ENCODE measurements around the gene BEST4.
A peak's percentile ranks its signal among the peaks of the same experiment; 100 is the strongest.

BEST4 gene

DNA sequence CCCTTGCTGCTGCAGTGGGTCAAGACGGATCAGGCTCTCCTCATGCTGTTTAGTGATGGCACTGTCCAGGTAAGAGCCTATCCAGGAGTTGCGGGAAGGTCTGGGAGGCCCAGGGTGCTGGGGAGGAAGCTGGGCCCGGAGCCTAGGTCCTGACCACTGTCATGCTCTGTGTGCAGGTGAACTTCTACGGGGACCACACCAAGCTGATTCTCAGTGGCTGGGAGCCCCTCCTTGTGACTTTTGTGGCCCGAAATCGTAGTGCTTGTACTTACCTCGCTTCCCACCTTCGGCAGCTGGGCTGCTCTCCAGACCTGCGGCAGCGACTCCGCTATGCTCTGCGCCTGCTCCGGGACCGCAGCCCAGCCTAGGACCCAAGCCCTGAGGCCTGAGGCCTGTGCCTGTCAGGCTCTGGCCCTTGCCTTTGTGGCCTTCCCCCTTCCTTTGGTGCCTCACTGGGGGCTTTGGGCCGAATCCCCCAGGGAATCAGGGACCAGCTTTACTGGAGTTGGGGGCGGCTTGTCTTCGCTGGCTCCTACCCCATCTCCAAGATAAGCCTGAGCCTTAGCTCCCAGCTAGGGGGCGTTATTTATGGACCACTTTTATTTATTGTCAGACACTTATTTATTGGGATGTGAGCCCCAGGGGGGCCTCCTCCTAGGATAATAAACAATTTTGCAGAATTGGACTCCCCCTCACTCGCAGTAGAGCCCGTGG, 17.5 kb upstream of the BEST4 start:
- Histone ChIP-seq H3K4me1 (peaks cover 36% of the 10 kb centered on the region), H3K27ac (no peak overlapping the region), H3K9me3 (ENCODE audit: control insufficient read depth, low read length) (no peaks in the 10 kb centered on the region), H2AFZ (no peak overlapping the region), H3K9ac (no peak overlapping the region), H3K79me2 (peaks cover 5% of the 10 kb centered on the region), H3K27me3 (ENCODE audit: control insufficient read depth, insufficient read depth, low read length) (no peaks in the 10 kb centered on the region), H3K36me3 (ENCODE audit: control insufficient read depth, insufficient read depth, low read length) (no peaks in the 10 kb centered on the region), H3K4me2 (ENCODE audit: low read length) (no peak overlapping the region), H3K4me3 (ENCODE audit: low read depth, low read length) (no peak overlapping the region)
- TF ChIP-seq, protein P1, sequence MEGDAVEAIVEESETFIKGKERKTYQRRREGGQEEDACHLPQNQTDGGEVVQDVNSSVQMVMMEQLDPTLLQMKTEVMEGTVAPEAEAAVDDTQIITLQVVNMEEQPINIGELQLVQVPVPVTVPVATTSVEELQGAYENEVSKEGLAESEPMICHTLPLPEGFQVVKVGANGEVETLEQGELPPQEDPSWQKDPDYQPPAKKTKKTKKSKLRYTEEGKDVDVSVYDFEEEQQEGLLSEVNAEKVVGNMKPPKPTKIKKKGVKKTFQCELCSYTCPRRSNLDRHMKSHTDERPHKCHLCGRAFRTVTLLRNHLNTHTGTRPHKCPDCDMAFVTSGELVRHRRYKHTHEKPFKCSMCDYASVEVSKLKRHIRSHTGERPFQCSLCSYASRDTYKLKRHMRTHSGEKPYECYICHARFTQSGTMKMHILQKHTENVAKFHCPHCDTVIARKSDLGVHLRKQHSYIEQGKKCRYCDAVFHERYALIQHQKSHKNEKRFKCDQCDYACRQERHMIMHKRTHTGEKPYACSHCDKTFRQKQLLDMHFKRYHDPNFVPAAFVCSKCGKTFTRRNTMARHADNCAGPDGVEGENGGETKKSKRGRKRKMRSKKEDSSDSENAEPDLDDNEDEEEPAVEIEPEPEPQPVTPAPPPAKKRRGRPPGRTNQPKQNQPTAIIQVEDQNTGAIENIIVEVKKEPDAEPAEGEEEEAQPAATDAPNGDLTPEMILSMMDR (IDR thresholded peaks at IDR 0.05): no peak

DNA sequence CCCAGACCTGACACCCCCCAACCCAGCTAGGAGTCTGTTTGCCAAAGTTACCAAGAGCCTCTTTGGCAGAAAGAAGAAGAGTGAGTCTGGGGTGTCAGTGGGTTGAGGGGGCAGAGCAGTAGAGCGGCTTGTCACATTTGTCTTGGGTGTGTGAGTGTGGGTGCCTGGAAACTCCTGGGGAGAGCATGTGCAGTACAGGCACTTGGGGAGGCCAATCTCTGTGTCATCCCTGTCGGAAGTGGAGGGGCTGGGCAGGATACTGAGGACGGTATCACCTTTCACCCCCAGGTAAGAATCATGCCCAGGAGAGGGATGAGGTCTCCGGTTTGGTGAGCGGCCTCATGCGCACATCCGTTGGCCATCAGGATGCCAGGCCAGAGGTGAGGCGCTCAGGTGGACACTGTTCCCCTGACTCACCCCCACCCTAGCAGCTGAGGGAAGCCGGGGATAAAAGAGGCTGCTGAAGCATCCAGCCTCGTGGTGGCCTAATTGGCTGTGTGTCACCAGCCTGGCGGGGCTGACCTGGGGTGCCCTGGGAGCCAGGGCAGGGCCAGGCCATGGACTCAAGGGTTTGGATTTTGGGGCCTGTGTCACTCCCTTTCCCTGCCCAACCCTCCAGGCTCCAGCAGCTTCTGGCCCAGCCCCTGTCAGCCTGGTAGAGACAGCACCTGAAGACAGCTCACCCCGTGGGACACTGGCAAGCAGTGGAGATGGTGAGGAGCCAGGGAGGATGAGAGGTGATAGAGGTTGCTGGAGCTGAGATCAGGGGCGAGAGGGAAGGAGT, 15.5 kb upstream of the BEST4 start:
- H3K9ac ChIP-seq: no peak overlapping the region
- no peak overlapping the region for H3K27ac ChIP-seq
- no peaks in the 10 kb centered on the region for H3K9me3 ChIP-seq (ENCODE audit: control insufficient read depth, low read length)
- H2AFZ ChIP-seq: no peak overlapping the region
- peaks cover 18% of the 10 kb centered on the region for H3K4me1 ChIP-seq
- H3K4me3 ChIP-seq (ENCODE audit: low read depth, low read length): no peak overlapping the region
- no peaks in the 10 kb centered on the region for H3K79me2 ChIP-seq
- TF ChIP-seq, protein P1 (IDR thresholded peaks at IDR 0.05): no peak
- no peaks in the 10 kb centered on the region for H3K27me3 ChIP-seq (ENCODE audit: control insufficient read depth, insufficient read depth, low read length)
- no peaks in the 10 kb centered on the region for H3K36me3 ChIP-seq (ENCODE audit: control insufficient read depth, insufficient read depth, low read length)
- H3K4me2 ChIP-seq (ENCODE audit: low read length): no peak overlapping the region

DNA sequence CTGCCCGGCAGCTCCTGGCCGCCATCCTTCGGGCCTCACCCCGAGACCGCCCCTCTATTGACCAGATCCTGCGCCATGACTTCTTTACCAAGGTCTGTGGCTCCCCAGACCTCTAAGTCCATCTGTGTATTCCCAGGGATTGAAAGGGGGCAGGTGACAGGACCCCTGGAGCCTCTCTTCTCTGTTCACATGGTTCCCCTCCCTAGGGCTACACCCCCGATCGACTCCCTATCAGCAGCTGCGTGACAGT, 15.0 kb upstream of the BEST4 start:
- Histone ChIP-seq H3K27ac (no peak overlapping the region), H2AFZ (no peak overlapping the region), H3K9me3 (ENCODE audit: control insufficient read depth, low read length) (no peaks in the 10 kb centered on the region), H3K4me3 (ENCODE audit: low read depth, low read length) (no peak overlapping the region), H3K36me3 (ENCODE audit: control insufficient read depth, insufficient read depth, low read length) (no peaks in the 10 kb centered on the region), H3K27me3 (ENCODE audit: control insufficient read depth, insufficient read depth, low read length) (no peaks in the 10 kb centered on the region), H3K4me1 (peaks cover 16% of the 10 kb centered on the region), H3K4me2 (ENCODE audit: low read length) (no peak overlapping the region), H3K79me2 (no peaks in the 10 kb centered on the region), H3K9ac (no peak overlapping the region)
- TF ChIP-seq, protein P1 (IDR thresholded peaks at IDR 0.05): no peak

DNA sequence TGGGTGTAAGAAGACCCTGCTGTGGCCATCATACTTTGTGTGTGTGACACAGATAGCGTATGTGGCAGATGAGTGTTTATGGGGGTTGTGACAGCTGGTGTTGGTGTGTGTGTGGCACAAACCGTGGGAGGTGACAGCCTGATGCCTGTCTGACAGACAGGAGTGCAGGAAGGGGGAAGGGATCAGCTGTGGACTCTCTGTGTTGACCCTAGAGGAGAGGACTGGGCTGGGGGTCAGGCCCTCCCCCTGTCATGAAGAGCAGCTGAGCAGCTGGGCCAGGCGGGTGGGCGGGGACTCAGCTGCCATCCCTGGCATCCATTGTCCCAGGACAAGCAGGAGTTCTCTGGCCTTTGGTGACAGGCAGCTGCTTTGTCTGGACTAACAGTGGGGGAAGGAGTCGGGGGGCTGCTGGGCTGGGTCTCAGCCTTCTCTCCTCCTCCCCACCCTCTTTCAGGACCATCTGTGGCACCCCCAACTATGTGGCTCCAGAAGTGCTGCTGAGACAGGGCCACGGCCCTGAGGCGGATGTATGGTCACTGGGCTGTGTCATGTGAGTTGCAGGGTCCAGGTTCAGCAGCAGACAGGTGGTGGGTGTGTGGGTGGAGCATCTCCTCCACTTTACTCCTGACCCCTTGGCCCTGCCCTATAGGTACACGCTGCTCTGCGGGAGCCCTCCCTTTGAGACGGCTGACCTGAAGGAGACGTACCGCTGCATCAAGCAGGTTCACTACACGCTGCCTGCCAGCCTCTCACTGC, 14.5 kb upstream of the BEST4 start:
- Histone ChIP-seq H3K9ac (no peak overlapping the region), H3K27me3 (ENCODE audit: control insufficient read depth, insufficient read depth, low read length) (no peaks in the 10 kb centered on the region), H3K27ac (no peak overlapping the region), H3K9me3 (ENCODE audit: control insufficient read depth, low read length) (no peaks in the 10 kb centered on the region), H3K4me1 (peaks cover 11% of the 10 kb centered on the region), H3K79me2 (no peaks in the 10 kb centered on the region), H3K4me2 (ENCODE audit: low read length) (peak overlapping the region; percentile 55), H2AFZ (no peak overlapping the region), H3K4me3 (ENCODE audit: low read depth, low read length) (no peak overlapping the region), H3K36me3 (ENCODE audit: control insufficient read depth, insufficient read depth, low read length) (no peaks in the 10 kb centered on the region)
- TF ChIP-seq, protein P1 (IDR thresholded peaks at IDR 0.05): no peak
